Duodenal mucosa (tissue), 2 donors: ENCODE data around the gene GDE1.

Experiments
- H3K27ac ChIP-seq: one replicate; pipeline ENCODE4 v1.7.0; 2013; ENCODE audit warnings: low read depth, low read length
- H3K27me3 ChIP-seq, 2 donors: one replicate each; pipeline ENCODE4 v1.7.0; 2013; ENCODE audit warnings: low read length in 2 of 2, control low read depth in 1 of 2; ENCODE audit not compliant: insufficient read depth in 2 of 2, control insufficient read depth in 1 of 2
- H3K36me3 ChIP-seq, 2 donors: one replicate each; pipeline ENCODE4 v1.7.0; 2013; ENCODE audit warnings: low read length in 2 of 2, control low read depth in 1 of 2; ENCODE audit not compliant: insufficient read depth in 2 of 2, control insufficient read depth in 1 of 2
- H3K4me1 ChIP-seq, 2 donors: one replicate each; pipeline ENCODE4 v1.7.0; 2013; ENCODE audit warnings: low read length in 2 of 2, control low read depth in 1 of 2; ENCODE audit not compliant: insufficient read depth in 2 of 2, control insufficient read depth in 1 of 2
- H3K4me3 ChIP-seq, 2 donors: one replicate each; pipeline ENCODE4 v1.7.0; 2013; ENCODE audit warnings: low read length in 2 of 2, low read depth in 1 of 2
- H3K9ac ChIP-seq, 2 donors: one replicate each; pipeline ENCODE4 v1.7.0; 2013; ENCODE audit warnings: low read length in 2 of 2, low read depth in 1 of 2
- H3K9me3 ChIP-seq, 2 donors: one replicate each; pipeline ENCODE4 v1.7.0; 2013; ENCODE audit warnings: low read length in 2 of 2, control low read depth in 1 of 2; ENCODE audit not compliant: control insufficient read depth in 1 of 2

GDE1 gene

GRCh38 chr16:19523559-19524355, 1.9 kb upstream of the GDE1 start, which contains the start of gene CCP110:
Gene CCP110, plus strand, starts transcription at chr16:19523942. Its CDS starts 3,940 bp downstream, at chr16:19527882.
- H3K27me3 ChIP-seq, result no peaks in the 10 kb centered on the region
- H3K9me3 ChIP-seq, result no peaks in the 10 kb centered on the region
- peak within 1 kb of the TSS; percentile 81 to 96 for H3K4me3 ChIP-seq
- H3K9ac ChIP-seq, result peak within 1 kb of the TSS; percentile 66 to 83
- H3K36me3 ChIP-seq, result peaks cover 5 to 6% of the 10 kb centered on the region in 2 donors
- peaks cover 14 to 29% of the 10 kb centered on the region in 2 donors for H3K4me1 ChIP-seq
- H3K27ac ChIP-seq, result no peak within 1 kb of the TSS

- Histone ChIP-seq H3K36me3 (peaks cover under 1 to 2% of the 10 kb centered on the region in 2 donors), H3K9ac (no peak overlapping the region), H3K27me3 (no peaks in the 10 kb centered on the region), H3K4me1 (peaks cover 15 to 35% of the 10 kb centered on the region in 2 donors), H3K9me3 (no peaks in the 10 kb centered on the region), H3K27ac (no peak overlapping the region), H3K4me3 (no peak overlapping the region)
Observed at GRCh38 chr16:19523184-19523558, 1.3 kb upstream of the GDE1 start.

GRCh38 chr16:19522760-19523159, 862 bp upstream of the GDE1 start:
- Histone ChIP-seq H3K4me3 (no peak overlapping the region), H3K27me3 (no peaks in the 10 kb centered on the region), H3K27ac (no peak overlapping the region), H3K9ac (no peak overlapping the region), H3K9me3 (no peaks in the 10 kb centered on the region), H3K36me3 (no peaks in the 10 kb centered on the region), H3K4me1 (peaks cover 15 to 35% of the 10 kb centered on the region in 2 donors)

GRCh38 chr16:19522397-19522732, 467 bp upstream of the GDE1 start:
- peak overlapping the region; percentile 92 to 94 for H3K9ac ChIP-seq
- peaks cover 19 to 35% of the 10 kb centered on the region in 2 donors for H3K4me1 ChIP-seq
- H3K9me3 ChIP-seq, result no peaks in the 10 kb centered on the region
- peaks cover 0 to 1% of the 10 kb centered on the region in 2 donors for H3K36me3 ChIP-seq
- no peaks in the 10 kb centered on the region for H3K27me3 ChIP-seq
- H3K27ac ChIP-seq, result no peak overlapping the region
- peak overlapping the region in 1 of 2 donors; percentile 89 for H3K4me3 ChIP-seq

GRCh38 chr16:19520861-19521331, 1.0 kb downstream of the GDE1 start:
- peak overlapping the region; percentile 93 for H3K27ac ChIP-seq
- no peaks in the 10 kb centered on the region for H3K9me3 ChIP-seq
- H3K4me3 ChIP-seq, result peak overlapping the region; percentile 89 to 93
- H3K27me3 ChIP-seq, result no peaks in the 10 kb centered on the region
- peaks cover 0 to 3% of the 10 kb centered on the region in 2 donors for H3K36me3 ChIP-seq
- H3K4me1 ChIP-seq, result peaks cover 33 to 47% of the 10 kb centered on the region in 2 donors
- H3K9ac ChIP-seq, result peak overlapping the region; percentile 92 to 94

GRCh38 chr16:19518388-19518787, 3.5 kb downstream of the GDE1 start:
- Histone ChIP-seq H3K4me3 (no peak overlapping the region), H3K9ac (no peak overlapping the region), H3K36me3 (peaks cover 0 to 3% of the 10 kb centered on the region in 2 donors), H3K9me3 (no peaks in the 10 kb centered on the region), H3K4me1 (peaks cover 48 to 56% of the 10 kb centered on the region in 2 donors), H3K27me3 (no peaks in the 10 kb centered on the region), H3K27ac (no peak overlapping the region)

- Histone ChIP-seq H3K27ac (no peak overlapping the region), H3K9me3 (no peaks in the 10 kb centered on the region), H3K4me3 (no peak overlapping the region), H3K9ac (no peak overlapping the region), H3K27me3 (no peaks in the 10 kb centered on the region), H3K4me1 (peaks cover 52 to 55% of the 10 kb centered on the region in 2 donors), H3K36me3 (peaks cover 0 to 3% of the 10 kb centered on the region in 2 donors)
Observed at GRCh38 chr16:19517424-19518089, 4.3 kb downstream of the GDE1 start.

GRCh38 chr16:19515757-19516156, 6.1 kb downstream of the GDE1 start:
- Histone ChIP-seq H3K36me3 (peaks cover 0 to 6% of the 10 kb centered on the region in 2 donors), H3K4me3 (peak overlapping the region in 1 of 2 donors; percentile 2), H3K27ac (no peak overlapping the region), H3K9me3 (no peaks in the 10 kb centered on the region), H3K4me1 (peaks cover 46 to 49% of the 10 kb centered on the region in 2 donors), H3K27me3 (no peaks in the 10 kb centered on the region), H3K9ac (no peak overlapping the region)

GRCh38 chr16:19513377-19514053, 8.4 kb downstream of the GDE1 start:
- Histone ChIP-seq H3K4me3 (peak overlapping the region in 1 of 2 donors; percentile 26), H3K4me1 (peaks cover 32 to 43% of the 10 kb centered on the region in 2 donors), H3K36me3 (peaks cover 0 to 15% of the 10 kb centered on the region in 2 donors), H3K27ac (no peak overlapping the region), H3K9me3 (no peaks in the 10 kb centered on the region), H3K27me3 (no peaks in the 10 kb centered on the region), H3K9ac (no peak overlapping the region)

- Histone ChIP-seq H3K4me3 (no peak overlapping the region), H3K9ac (no peak overlapping the region), H3K27ac (no peak overlapping the region), H3K27me3 (no peaks in the 10 kb centered on the region), H3K4me1 (peaks cover 27 to 38% of the 10 kb centered on the region in 2 donors), H3K36me3 (peaks cover 9 to 16% of the 10 kb centered on the region in 2 donors), H3K9me3 (no peaks in the 10 kb centered on the region)
Observed at GRCh38 chr16:19512297-19512696, 9.6 kb downstream of the GDE1 start.
